Measurements from ENCODE around the gene TMEM38A.

- no peak for TF ChIP-seq CTCF (IDR thresholded peaks at IDR 0.05)
- no peak for TF ChIP-seq POLR2A (IDR thresholded peaks at IDR 0.05)
These were observed 41.2 kb downstream of the TMEM38A start for GRCh38 chr19:16702123-16702522.

All from testis (tissue), 2 donors.